Measurements from ENCODE around the gene NACC1.

The NACC1 gene

GRCh38 chr19:13110099-13110610, 7.9 kb upstream of the NACC1 start:
- no peak for DNase-seq (ENCODE audit: low spot score in 2 of 2)
- H3K4me1 ChIP-seq, result no peaks in the 10 kb centered on the region
- in situ Hi-C loops (cut with MboI; ENCODE audit: low sequenced_read_pairs), result no loop called here
- H3K4me3 ChIP-seq, result no peak overlapping the region
- no peaks in the 10 kb centered on the region for H3K27me3 ChIP-seq (ENCODE audit: low read depth)
- H3K9me3 ChIP-seq, result no peaks in the 10 kb centered on the region
- H3K36me3 ChIP-seq (replicated peaks), result peaks cover 43% of the 10 kb centered on the region

- in situ Hi-C loops (cut with MboI; ENCODE audit: low sequenced_read_pairs), result no loop called here
- no peak overlapping the region for H3K4me3 ChIP-seq
- peaks cover 41% of the 10 kb centered on the region for H3K36me3 ChIP-seq (replicated peaks)
- DNase-seq (ENCODE audit: low spot score in 2 of 2), result no peak
- no peaks in the 10 kb centered on the region for H3K9me3 ChIP-seq
- no peaks in the 10 kb centered on the region for H3K27me3 ChIP-seq (ENCODE audit: low read depth)
- peaks cover under 1% of the 10 kb centered on the region; the same call in 1 of the 2 replicates for H3K4me1 ChIP-seq
Measured at GRCh38 chr19:13112555-13112954, 5.5 kb upstream of the NACC1 start.

GRCh38 chr19:13115936-13116281, 2.2 kb upstream of the NACC1 start:
- H3K27me3 ChIP-seq (ENCODE audit: low read depth), result no peaks in the 10 kb centered on the region
- peaks cover 10% of the 10 kb centered on the region for H3K4me1 ChIP-seq
- peaks cover 43% of the 10 kb centered on the region for H3K36me3 ChIP-seq (replicated peaks)
- peak overlapping the region; percentile 96 for H3K4me3 ChIP-seq
- in situ Hi-C loops (cut with MboI; ENCODE audit: low sequenced_read_pairs), result no loop called here
- H3K9me3 ChIP-seq, result no peaks in the 10 kb centered on the region
- no peak for DNase-seq (ENCODE audit: low spot score in 2 of 2)

- peak; percentile 85 to 96 for DNase-seq (ENCODE audit: low spot score in 2 of 2)
- H3K36me3 ChIP-seq (replicated peaks), result peaks cover 48% of the 10 kb centered on the region
- peaks cover 10% of the 10 kb centered on the region for H3K4me1 ChIP-seq
- in situ Hi-C loops (cut with MboI; ENCODE audit: low sequenced_read_pairs), result no loop called here
- no peaks in the 10 kb centered on the region for H3K9me3 ChIP-seq
- peak within 1 kb of the TSS; percentile 96 for H3K4me3 ChIP-seq
- no peaks in the 10 kb centered on the region for H3K27me3 ChIP-seq (ENCODE audit: low read depth)
Measured at GRCh38 chr19:13116282-13117175, 1.5 kb upstream of the NACC1 start, which contains the start of gene TRMT1. Gene TRMT1, minus strand, starts transcription at chr19:13116740. Its CDS starts 341 bp downstream, at chr19:13116399.

- Histone ChIP-seq H3K36me3 (replicated peaks) (peaks cover 50% of the 10 kb centered on the region), H3K4me1 (peaks cover 10% of the 10 kb centered on the region), H3K4me3 (peak overlapping the region; percentile 96), H3K27me3 (ENCODE audit: low read depth) (no peaks in the 10 kb centered on the region), H3K9me3 (no peaks in the 10 kb centered on the region)
- peak; percentile 22 to 39 for DNase-seq (ENCODE audit: low spot score in 2 of 2)
- in situ Hi-C loops (cut with MboI; ENCODE audit: low sequenced_read_pairs), result no loop called here
Measured at GRCh38 chr19:13117176-13117771, 790 bp upstream of the NACC1 start.

- H3K27me3 ChIP-seq (ENCODE audit: low read depth), result no peaks in the 10 kb centered on the region
- peak overlapping the region; percentile 97 for H3K4me3 ChIP-seq
- H3K36me3 ChIP-seq (replicated peaks), result peaks cover 41% of the 10 kb centered on the region
- in situ Hi-C loops (cut with MboI; ENCODE audit: low sequenced_read_pairs), result no loop called here
- DNase-seq (ENCODE audit: low spot score in 2 of 2), result peak; percentile 70 to 89
- peaks cover 10% of the 10 kb centered on the region for H3K4me1 ChIP-seq
- no peaks in the 10 kb centered on the region for H3K9me3 ChIP-seq
Measured at GRCh38 chr19:13118424-13119193, 545 bp downstream of the NACC1 start.

- Histone ChIP-seq H3K9me3 (no peaks in the 10 kb centered on the region), H3K27me3 (ENCODE audit: low read depth) (no peaks in the 10 kb centered on the region), H3K36me3 (replicated peaks) (peaks cover 41% of the 10 kb centered on the region), H3K4me1 (peaks cover 10% of the 10 kb centered on the region), H3K4me3 (peak overlapping the region; percentile 97)
- in situ Hi-C loops (cut with MboI; ENCODE audit: low sequenced_read_pairs), result no loop called here
- no peak for DNase-seq (ENCODE audit: low spot score in 2 of 2)
Measured at GRCh38 chr19:13119627-13120026, 1.6 kb downstream of the NACC1 start.

- H3K36me3 ChIP-seq (replicated peaks), result peaks cover 40% of the 10 kb centered on the region
- no peak overlapping the region for H3K4me3 ChIP-seq
- peaks cover 10% of the 10 kb centered on the region for H3K4me1 ChIP-seq
- DNase-seq (ENCODE audit: low spot score in 2 of 2), result no peak
- no peaks in the 10 kb centered on the region for H3K9me3 ChIP-seq
- H3K27me3 ChIP-seq (ENCODE audit: low read depth), result no peaks in the 10 kb centered on the region
- in situ Hi-C loops (cut with MboI; ENCODE audit: low sequenced_read_pairs), result no loop called here
Measured at GRCh38 chr19:13120031-13120430, 2.0 kb downstream of the NACC1 start.

- peaks cover 10% of the 10 kb centered on the region for H3K4me1 ChIP-seq
- peaks cover 40% of the 10 kb centered on the region for H3K36me3 ChIP-seq (replicated peaks)
- no peaks in the 10 kb centered on the region for H3K9me3 ChIP-seq
- in situ Hi-C loops (cut with MboI; ENCODE audit: low sequenced_read_pairs), result no loop called here
- no peak for DNase-seq (ENCODE audit: low spot score in 2 of 2)
- no peak overlapping the region for H3K4me3 ChIP-seq
- H3K27me3 ChIP-seq (ENCODE audit: low read depth), result no peaks in the 10 kb centered on the region
Measured at GRCh38 chr19:13120817-13121216, 2.8 kb downstream of the NACC1 start.

- no peaks in the 10 kb centered on the region for H3K27me3 ChIP-seq (ENCODE audit: low read depth)
- H3K9me3 ChIP-seq, result no peaks in the 10 kb centered on the region
- in situ Hi-C loops (cut with MboI; ENCODE audit: low sequenced_read_pairs), result no loop called here
- H3K4me3 ChIP-seq, result no peak overlapping the region
- no peak for DNase-seq (ENCODE audit: low spot score in 2 of 2)
- peaks cover 10% of the 10 kb centered on the region for H3K4me1 ChIP-seq
- H3K36me3 ChIP-seq (replicated peaks), result peaks cover 44% of the 10 kb centered on the region
Measured at GRCh38 chr19:13121551-13122274, 3.6 kb downstream of the NACC1 start.

GRCh38 chr19:13122275-13122878, 4.3 kb downstream of the NACC1 start:
- Histone ChIP-seq H3K4me3 (no peak overlapping the region), H3K27me3 (ENCODE audit: low read depth) (no peaks in the 10 kb centered on the region), H3K36me3 (replicated peaks) (peaks cover 44% of the 10 kb centered on the region), H3K9me3 (no peaks in the 10 kb centered on the region), H3K4me1 (peaks cover 10% of the 10 kb centered on the region)
- in situ Hi-C loops (cut with MboI; ENCODE audit: low sequenced_read_pairs), result no loop called here
- no peak for DNase-seq (ENCODE audit: low spot score in 2 of 2)

GRCh38 chr19:13122980-13123957, 5.2 kb downstream of the NACC1 start:
- Histone ChIP-seq H3K9me3 (no peaks in the 10 kb centered on the region), H3K4me1 (peaks cover 7% of the 10 kb centered on the region), H3K27me3 (ENCODE audit: low read depth) (no peaks in the 10 kb centered on the region), H3K4me3 (no peak overlapping the region), H3K36me3 (replicated peaks) (peaks cover 44% of the 10 kb centered on the region)
- no peak for DNase-seq (ENCODE audit: low spot score in 2 of 2)
- in situ Hi-C loops (cut with MboI; ENCODE audit: low sequenced_read_pairs), result no loop called here

Measured in HAP-1 (cell line).